Measurements from ENCODE around the gene CR1L.
"Not testable (repeated sequence)": the region's sequence is repeated elsewhere in the genome, so short reads cannot be mapped to it uniquely, and the experiment has no call there.

The CR1L gene

DNA sequence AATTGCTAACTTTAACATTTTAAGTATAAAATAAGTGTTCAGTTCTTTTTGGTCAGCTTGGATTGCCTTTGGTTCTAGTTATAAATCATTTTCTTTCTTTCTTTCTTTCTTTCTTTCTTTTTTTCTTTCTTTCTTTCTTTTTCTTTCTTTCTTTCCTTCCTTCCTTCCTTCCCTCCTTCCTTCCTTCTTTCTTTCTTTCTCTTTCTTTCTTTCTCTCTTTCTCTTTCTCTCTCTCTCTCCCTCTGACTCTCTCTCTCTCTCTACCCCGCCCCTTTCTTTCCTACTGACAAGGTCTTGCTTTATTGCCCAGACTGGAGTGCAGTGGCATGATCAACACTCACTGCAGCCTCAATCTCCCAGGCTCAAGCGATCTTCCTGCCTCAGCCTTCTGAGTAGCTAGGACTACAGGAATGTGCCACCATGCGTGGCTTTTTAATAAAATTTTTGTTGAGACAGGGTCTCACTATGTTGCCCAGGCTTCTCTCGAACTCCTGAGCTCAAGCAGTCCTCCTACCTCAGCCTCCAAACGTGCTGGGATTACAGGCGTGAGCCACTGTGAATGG, 38.0 kb downstream of the CR1L start:
- not testable (repeated sequence) for DNase-seq (ENCODE audit: low read depth in 2 of 2)

DNA sequence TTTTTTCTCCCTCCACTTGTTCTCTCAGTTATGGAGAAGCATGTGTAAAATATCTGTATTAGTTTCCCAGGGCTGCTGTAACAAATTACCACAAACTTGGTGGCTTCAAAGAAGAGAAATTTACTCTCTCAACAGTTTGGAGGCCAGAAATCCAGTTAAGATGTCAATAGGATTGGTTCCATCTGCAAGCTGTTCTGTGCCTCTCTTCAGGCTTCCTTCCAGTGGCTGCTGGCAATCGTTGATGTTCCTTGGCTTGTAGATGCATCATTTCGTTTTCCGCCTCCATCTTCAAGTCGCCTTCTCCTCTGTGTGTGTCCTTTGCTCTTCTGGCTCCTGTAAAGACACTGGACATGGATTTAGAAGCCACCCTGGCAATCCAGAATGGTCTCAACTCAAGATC, 45.6 kb downstream of the CR1L start:
- DNase-seq (ENCODE audit: low read depth in 2 of 2) = not testable (repeated sequence)

DNA sequence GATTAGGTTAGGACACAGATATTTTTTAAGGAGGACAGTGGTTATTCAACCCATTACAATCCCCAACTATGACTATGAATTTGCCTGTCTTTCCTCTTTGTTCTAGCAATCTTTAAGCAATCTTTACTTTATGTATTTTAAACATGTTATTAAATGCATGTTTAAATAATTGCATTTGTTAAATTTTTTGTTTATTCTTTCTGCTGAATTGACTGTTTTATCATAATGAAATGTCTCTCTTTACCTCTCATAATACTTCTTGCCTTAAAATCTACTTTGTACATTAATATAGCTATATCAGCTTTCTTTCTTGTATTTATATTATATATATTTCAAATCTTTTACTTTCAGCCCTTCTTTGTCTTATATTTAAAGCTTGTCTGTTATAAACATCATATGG, 46.1 kb downstream of the CR1L start:
- DNase-seq (ENCODE audit: low read depth in 2 of 2) = no peak

DNA sequence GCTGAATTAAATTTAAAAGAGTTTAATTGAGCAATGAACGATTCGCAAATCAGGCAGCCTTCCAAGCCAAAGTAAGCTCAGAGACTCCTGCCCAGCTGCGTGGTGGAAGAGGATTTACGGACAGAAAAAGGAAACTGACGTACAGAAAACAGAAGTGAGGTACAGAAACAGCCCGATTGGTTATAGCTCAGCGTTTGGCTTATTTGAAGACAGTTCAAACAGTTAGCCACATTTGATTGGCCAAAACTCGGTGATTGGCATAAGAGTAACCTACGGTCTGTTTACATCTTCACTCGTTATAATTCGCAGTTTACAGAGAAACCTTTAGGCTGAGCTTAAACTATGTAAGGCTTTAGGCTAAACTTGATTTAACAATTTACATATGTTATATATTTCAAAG, 46.9 kb downstream of the CR1L start:
- no peak for DNase-seq (ENCODE audit: low read depth in 2 of 2)

DNA sequence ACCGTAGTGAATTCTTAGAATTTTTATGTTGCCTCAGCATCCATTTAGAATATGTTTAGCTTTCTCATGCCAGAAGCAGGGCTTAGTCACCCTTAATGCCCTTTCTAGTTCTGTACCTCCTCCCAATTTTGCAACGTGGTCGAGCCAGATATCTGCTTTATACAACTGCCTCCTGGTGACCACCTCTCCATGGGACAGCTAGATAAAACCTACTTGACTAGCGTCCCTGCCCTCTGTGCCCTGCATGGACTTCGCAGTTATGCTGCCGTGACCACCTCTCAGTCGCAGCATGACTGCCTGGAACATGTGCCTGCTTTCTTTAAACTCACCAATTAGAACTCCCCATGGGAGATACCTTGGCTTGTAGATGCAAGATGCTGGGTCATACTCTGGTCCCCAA, 47.4 kb downstream of the CR1L start:
- DNase-seq (ENCODE audit: low read depth in 2 of 2) = not testable (repeated sequence)

DNA sequence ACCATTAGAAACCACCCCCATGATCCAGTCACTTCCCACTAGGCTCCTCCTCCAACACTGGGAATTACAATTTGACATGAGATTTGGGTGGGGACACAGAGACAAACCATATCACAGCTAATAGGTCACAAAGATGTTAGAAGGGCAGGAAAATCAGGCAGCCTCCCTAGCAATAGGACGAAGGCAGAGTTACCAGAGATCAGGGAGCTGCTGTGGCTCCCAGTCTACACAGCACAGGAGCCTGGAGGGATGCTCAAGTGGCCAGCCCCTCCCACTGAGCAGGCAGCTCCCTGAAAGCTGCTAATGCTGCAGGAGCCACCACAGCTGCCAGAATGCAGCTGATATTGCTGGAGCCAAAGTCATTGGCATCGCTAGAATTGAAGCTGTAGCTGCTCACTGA, 51.0 kb downstream of the CR1L start:
- no peak for DNase-seq (ENCODE audit: low read depth in 2 of 2)

DNA sequence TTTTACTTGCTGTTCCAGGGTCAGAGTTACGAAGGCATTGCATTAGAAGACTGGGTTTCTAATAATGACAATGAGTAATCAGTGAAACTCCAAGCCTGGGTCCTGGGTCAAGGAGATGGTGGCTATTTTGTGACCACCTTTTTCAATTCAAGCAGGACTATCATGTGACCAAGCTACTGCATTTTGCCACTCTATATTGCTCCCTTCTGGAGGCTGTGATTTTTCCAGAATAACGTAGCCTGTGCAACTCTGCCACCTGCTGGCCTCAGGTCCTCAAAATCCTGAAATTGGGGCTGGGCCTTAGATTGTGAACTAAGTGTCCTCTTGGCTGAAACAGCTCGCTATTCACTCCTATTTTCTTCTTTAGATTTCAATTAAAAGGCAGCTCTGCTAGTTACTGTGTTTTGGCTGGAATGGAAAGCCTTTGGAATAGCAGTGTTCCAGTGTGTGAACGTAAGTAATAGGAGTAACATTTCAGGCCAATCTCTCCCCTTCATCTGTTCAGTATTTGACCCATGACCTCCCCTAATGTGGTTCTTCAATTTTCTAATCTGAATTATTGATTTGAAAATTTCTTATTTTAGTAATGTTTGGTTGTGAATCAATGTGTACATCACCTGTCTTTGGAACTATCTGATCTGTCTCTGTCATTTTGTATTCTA, 54.0 kb downstream of the CR1L start:
- no peak for DNase-seq (ENCODE audit: low read depth in 2 of 2)

DNA sequence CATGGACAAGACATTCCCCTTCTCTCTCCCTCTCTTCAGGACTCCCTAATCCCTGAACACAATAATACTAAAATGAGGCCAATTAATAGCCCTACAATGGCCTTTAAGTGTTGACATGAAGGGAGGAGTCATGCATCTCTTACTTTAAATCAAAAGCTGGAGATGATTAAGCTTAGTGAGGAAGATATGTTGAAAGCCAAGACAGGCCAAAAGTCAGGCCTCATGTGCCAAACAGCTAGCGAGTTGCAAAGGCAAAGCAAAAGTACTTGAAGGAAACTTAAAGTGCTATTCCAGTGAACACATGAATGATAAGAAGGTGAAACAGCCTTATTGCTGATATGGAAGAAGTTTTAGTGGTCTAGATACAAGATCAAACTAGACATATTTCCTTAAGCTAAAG, 57.4 kb downstream of the CR1L start:
- DNase-seq (ENCODE audit: low read depth in 2 of 2) = no peak

DNA sequence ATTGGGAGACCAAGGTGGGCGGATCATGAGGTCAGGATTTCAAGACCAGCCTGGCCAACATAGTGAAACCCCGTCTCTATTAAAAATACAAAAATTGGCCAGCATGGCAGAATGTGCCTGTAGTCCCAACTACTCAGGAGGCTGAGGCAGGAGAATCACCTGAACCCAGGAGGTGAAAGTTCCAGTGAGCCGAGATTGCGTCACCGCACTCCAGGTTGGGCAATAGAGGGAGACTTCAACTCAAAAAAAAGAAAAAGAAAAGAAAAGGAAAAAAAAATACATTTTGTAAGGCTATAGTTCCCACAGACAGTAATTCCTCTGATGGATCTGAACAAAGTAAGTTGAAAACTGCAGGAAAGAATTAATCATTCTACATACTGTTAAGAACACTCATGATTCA, 58.8 kb downstream of the CR1L start:
- no peak for DNase-seq (ENCODE audit: low read depth in 2 of 2)

DNA sequence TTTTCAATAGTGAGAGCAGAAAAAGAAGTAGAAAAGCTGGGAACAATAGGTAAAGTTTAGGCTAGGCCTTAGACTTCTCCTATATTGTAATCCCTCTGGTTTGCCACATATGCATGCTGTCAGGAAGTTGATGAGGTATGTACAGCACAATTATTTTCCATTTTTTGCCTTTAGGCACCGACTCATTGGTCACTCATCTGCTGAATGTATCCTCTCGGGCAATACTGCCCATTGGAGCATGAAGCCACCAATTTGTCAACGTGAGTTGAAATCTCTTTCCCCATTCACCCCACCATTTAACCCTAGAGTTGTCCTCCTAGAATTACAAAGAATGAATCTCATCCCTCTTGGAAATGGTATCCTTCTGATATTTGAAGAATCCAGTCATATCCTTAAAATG, 63.1 kb downstream of the CR1L start:
- not testable (repeated sequence) for DNase-seq (ENCODE audit: low read depth in 2 of 2)

DNA sequence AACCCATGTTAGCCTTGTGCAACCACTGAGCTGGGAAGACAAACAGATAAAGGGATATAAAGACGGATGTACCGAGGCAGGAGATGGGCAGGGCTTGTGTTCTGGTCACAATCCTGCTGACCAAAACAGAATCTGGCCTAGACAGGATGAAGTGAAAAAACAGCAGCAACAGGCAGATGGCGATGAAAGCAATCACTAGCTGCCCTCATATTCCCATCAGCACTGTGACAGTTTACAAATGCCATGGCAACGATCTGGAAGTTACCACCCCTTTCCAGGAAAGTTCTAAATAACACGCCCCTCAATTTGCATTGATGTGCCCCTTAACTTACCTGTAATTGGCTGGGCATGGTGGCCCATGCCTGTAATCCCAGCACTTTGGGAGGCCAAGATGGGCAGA, 66.4 kb downstream of the CR1L start:
- no peak for DNase-seq (ENCODE audit: low read depth in 2 of 2)

DNA sequence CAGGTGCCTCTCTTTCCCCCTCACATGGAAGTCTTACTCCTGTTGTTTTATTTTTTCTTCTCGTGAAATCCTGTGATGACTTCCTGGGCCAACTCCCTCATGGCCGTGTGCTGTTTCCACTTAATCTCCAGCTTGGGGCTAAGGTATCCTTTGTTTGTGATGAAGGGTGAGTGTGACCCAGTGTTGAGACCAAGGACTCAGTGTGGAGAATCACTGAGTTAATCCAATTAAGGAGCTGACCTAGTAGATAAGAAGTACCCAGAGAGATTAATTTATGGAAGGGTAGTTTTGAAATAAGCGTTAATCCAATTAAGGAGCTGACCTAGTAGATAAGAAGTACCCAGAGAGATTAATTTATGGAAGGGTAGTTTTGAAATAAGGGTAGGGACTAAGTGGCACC, 67.8 kb downstream of the CR1L start:
- not testable (repeated sequence) for DNase-seq (ENCODE audit: low read depth in 2 of 2)

DNA sequence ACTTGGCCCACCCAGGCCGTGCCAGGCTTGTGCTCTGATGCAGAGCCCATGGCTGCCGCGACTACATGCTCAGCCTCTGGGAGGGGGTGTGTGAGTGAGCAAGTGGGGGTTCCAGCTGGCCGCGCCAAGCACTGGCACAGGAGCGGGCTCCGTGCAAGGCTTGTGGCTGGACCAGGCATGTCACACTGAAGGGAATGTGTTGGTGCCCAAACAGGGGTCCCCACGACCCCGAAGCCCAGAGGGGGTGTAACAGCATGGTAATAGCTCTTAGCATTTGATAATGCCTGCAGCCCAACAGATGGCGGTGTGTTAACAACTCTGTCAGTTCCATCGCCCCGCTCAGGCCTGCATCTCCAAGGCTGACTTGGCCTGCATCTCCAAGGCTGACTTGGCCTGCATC, 68.6 kb downstream of the CR1L start:
- no peak for DNase-seq (ENCODE audit: low read depth in 2 of 2)

DNA sequence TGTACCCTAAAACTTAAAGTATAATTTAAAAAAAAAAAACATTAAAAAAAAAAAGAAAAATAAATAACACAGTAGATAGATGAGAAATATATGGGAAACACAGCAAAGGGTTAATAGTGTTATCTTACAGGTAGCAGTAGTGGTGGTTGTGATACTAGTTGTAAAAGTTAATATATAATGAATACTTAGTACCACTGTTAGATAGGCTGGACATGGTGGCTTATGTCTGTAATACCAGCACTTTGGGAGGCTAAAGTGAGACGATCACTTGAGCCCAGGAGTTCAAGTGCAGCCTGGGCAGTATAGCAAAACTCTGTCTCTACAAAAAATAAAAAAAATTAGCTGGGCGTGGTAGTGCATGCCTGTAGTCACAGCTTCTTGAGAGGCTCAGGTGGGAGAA, 74.3 kb downstream of the CR1L start:
- DNase-seq (ENCODE audit: low read depth in 2 of 2) = no peak

DNA sequence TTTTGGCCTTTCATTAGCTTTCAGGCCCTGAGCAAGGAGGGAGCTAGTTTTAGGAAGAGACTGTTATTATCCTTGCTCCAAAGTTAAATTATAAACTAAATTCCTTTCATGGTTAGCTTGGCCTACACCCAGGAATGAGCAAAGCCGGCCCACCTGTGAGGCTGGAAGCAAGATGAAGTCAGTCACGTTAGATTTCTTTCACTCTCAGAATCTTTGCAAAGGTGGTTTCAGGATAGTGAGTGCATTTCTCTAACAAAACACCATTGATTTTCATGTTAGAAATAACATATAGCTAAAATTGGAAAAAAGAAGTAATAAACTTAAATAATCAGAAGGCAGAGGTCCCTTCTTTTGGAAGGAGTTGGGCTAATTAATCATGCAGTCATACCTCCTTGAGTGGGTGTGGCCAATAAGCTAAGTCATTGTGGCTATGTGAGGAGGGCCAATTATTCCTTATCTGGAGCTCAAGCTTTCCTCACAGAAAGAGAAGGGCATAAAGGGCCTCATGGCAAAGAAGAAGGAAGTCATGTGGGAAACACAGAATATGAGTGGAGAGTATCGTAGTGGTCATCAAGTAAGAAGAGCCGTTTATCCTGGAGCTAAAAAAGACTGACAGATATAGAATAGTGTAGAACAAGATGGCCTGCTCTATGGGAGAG, 83.4 kb downstream of the CR1L start:
- DNase-seq (ENCODE audit: low read depth in 2 of 2) = not testable (repeated sequence)

DNA sequence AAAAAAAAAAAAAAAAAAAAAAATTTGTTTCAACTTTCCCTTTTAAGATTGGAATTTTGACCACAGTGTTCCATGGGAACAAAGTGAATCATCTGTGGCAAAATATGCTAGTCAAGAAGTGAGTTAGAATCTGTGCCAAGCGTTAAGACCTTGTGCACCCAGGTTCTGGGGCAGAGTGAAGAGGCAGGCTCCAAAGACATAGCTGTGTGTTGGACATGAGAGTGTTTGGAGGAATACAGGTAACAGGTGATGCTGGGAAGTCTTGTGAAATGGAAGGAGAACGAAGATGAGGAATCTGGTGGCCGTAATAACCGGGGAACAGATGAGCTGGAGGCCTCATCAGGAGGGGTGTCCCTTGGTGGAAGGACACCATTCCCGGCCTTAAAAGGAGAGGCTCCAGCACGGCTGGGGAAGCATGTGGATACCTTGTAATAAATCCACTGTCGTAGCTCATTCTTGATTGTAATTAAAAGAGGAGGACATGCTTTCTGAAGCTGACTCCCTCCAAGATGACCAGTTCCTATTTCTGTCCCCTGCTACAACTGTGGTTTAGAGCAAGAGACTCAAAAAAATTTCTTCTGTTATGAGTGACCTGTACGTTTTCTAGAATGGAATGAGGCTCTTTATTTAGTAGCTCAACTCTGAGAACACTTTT, 92.7 kb downstream of the CR1L start:
- not testable (repeated sequence) for DNase-seq (ENCODE audit: low read depth in 2 of 2)

DNA sequence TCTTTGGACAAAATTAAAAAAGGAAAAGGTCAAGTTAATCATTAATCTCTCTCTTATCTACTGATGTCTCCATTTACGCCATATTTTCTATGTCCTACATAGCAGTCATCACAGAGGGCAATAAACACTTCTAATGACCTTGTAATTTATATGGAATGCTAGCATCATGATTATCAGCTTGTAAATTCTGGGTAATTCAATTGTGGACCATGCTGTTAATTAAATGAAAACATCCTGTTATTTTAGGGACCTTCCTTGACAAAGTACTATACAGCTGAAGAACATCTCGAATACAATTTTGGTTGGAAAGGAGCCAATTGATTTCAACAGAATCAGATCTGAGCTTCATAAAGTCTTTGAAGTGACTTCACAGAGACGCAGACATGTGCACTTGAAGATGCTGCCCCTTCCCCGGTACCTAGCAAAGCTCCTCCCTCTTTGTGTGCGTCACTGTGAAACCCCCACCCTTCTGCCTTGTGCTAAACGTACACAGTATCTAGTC, 93.3 kb downstream of the CR1L start:
- not testable (repeated sequence) for DNase-seq (ENCODE audit: low read depth in 2 of 2)

DNA sequence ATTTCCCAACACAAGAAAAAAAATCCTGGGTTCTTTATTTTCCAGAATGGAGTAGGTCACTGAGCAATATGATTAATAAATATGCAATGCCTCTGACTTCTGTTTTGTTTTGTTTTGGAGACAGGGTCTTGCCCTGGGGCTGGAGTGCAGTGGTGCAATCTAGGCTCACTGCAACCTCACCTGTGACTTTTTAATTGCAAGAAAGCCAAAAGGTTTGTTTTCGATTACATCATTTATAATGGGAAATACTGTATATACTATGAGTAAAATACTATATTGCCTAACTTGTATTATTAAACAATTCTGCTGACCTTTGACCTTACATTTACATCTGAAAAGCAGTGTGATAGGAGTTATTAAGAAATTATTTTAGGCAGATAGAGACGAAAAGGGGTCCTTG, 95.3 kb downstream of the CR1L start:
- DNase-seq (ENCODE audit: low read depth in 2 of 2) = no peak

DNA sequence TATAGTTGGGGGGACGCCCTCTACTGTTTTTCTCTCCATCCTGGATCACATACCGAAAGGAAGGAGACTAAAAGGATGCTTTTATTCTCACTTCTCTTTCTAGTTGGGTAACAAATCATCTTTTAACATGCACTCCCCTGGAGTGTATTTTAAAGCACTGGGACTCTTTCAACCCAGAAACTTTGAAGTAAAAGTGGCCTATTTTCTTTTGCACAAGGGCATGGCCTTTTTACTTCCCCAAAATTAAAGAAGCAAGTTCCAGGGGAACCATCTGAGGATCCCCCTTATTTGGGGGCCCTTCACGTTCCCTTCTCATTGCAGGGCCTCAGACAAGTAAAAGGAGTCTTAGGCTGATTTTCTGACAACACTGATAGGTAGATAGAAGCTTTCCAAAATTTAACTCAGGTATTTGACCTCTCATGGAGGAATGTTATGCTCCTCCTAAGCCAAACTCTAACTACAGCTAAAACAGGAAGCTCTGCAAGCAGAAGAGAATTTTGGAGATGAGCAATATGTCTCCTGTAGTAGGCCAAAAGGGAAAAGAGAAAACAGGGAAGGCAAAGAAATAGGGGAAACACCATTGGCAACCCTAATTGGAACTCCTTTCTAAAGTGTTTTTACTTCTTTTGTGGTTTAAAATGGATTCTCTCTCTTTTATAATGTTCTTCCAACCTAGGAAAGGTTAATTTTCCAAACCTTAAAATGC, 98.1 kb downstream of the CR1L start:
- DNase-seq (ENCODE audit: low read depth in 2 of 2) = no peak

DNA sequence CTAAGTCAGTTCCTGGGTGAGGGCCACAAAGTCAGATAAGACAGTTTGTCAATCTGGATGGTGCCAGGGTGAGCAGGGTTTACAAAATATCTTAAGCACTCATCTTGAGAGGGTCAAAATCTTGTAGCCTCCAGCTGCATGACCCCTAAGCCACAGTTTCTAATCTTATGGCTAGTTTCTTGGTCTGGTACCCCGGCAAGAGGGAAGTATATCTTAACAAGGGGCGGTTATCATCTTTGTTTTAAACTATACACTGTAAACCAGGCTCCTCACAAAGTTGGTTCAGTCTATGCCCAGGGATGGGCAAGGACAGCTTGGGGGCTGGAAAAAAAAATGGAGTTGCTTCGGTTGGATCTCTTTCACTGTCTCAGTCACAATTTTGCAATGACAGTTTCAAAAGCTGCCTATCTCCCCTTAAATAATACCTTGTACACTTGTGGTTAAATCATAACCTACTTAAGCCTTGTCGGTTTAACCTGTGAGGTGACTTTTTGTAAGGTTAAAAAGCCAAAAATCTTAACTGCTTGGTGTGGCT, 99.1 kb downstream of the CR1L start:
- no peak for DNase-seq (ENCODE audit: low read depth in 2 of 2)

DNA sequence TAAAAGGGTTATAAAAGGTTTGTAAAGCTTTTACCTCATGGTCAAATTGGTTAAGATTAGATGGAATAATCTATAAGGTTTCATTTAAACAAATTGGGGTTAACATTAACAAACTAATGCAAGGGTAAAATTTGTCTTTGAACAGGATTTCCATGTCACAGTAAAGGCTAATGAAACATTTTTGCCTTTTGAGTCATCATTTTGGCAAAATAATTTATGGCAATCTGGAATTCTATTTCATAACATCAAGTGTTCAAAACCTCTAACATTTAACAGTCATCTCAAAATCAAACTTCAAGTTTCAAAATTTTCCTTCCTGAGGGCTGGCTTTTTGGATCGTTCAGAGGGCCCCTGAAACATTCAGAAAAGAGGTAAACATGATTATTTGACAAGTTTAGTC, 100.4 kb downstream of the CR1L start:
- no peak for DNase-seq (ENCODE audit: low read depth in 2 of 2)
